SH-SY5Y (cell line): ENCODE data around the gene EXOC1.

Experiments used
- GATA2 ChIP-seq: IDR thresholded peaks from 2 replicates; pipeline ENCODE4 v1.6.1; 2011; ENCODE audit warnings: mild to moderate bottlenecking, low read depth, low read length
- GATA3 ChIP-seq: IDR thresholded peaks from 2 replicates; pipeline ENCODE4 v1.6.1; 2011; ENCODE audit warnings: low read depth, mild to moderate bottlenecking, low read length, moderate library complexity

DNA sequence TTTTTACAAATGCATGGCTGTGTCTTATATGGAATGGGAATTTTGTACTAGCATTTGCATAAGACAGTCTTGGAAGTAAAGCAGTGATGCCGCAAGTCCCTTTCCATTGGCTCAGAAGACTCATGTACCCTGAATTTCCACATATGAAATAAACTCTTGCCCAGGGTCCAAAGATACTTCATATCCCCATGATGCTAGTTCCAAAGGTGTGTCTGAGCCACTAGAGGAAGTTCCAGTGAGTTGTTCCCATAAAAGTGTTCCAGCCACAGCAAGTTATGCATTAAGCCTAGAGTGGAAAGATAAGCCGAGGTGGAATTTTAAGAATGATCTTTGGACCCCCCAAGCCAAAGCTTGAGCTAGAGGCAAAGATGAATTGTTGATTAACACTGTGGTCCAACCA lies 86.0 kb downstream of the EXOC1 start:
- TF ChIP-seq GATA3, result no peak
- no peak for TF ChIP-seq GATA2
